Body of pancreas (tissue), 4 donors: Measurements from ENCODE around the gene PHF3. TPM values are rescaled to one million over a fixed set of nuclear protein-coding genes. Genes with fewer than 3 reads are reported as not detected.

Experiments
- ATAC-seq: fragments of 150-250 bp; one replicate; pipeline ENCODE4 v1.9.1; 2016
- DNase-seq, 4 donors: peaks; one replicate each; pipeline ENCODE4 v3.0.0-alpha.2; 2019
- H3K27ac ChIP-seq, 4 donors: fragments of 200-600 bp; sonication (generic); 1 replicate in 3 of 4; 2 replicates in 1 of 4; pipeline versions ENCODE4 v1.5.1 to v1.6.1; 2016 to 2019; ENCODE audit warnings: mild to moderate bottlenecking in 1 of 4, mixed read lengths in 1 of 4, moderate library complexity in 1 of 4
- H3K27me3 ChIP-seq, 2 donors: fragments of 200-600 bp; sonication (generic); one replicate each; pipeline ENCODE4 v1.6.0; 2016; ENCODE audit warnings: mild to moderate bottlenecking in 1 of 2
- H3K36me3 ChIP-seq, 2 donors: fragments of 200-600 bp; sonication (generic); replicated peaks in 1 of 2; 2 replicates each; pipeline ENCODE4 v1.5.1; 2016; ENCODE audit warnings: low read depth in 2 of 2; ENCODE audit not compliant: insufficient read depth in 1 of 2
- H3K4me1 ChIP-seq: fragments of 200-600 bp; sonication (generic); one replicate; pipeline ENCODE4 v1.6.0; 2016
- H3K4me3 ChIP-seq, 2 donors: fragments of 200-600 bp; sonication (generic); 1 replicate in 1 of 2; 2 replicates in 1 of 2; pipeline ENCODE4 v1.5.1; 2016 to 2019
- H3K9me3 ChIP-seq, 3 donors: fragments of 200-600 bp; sonication (generic); 1 replicate in 2 of 3; 2 replicates in 1 of 3; pipeline ENCODE4 v1.5.1; 2016
- CTCF ChIP-seq, 7 experiments: fragments of 450-650 bp in 4 of 7; fragments of 200-600 bp in 3 of 7; sonication (generic) in 3 of 7; IDR thresholded peaks; one replicate each; pipeline ENCODE4 v1.5.1; 2016 to 2019; ENCODE audit warnings: antibody characterized with exemption in 7 of 7
- POLR2A ChIP-seq, 3 donors: fragments of 450-650 bp; IDR thresholded peaks; one replicate each; pipeline ENCODE4 v1.6.1; 2016; ENCODE audit warnings: antibody characterized with exemption in 3 of 3, mild to moderate bottlenecking in 2 of 3
- WGBS, 2 donors: methylation state at CpG; one replicate each; pipeline ENCODE4 v1.1.5; 2017; 5-methylcytosine and 5-hydroxymethylcytosine counted together
- intact Hi-C: fragments of 100-400 bp; cut with DNase I; formaldehyde crosslinking; loops from one replicate; pipeline ENCODE4 v1.15.1; 2023
- total RNA-seq, 2 donors: library from RNA; depleted of rRNA; stranded (reverse); fragments of >200 nt; gene quantifications; one replicate each; pipeline ENCODE4 v1.1.0, GENCODE V29; 2016

The PHF3 gene
- total RNA-seq, 2 donors from 2014 or later = 40.9 to 55.0 TPM

GRCh38 chr6:63690221-63690620, 54.6 kb downstream of the PHF3 start:
- TF ChIP-seq POLR2A (IDR thresholded peaks at IDR 0.05) (no peak), CTCF (IDR thresholded peaks at IDR 0.05) (no peak)
- Histone ChIP-seq H3K36me3 (peaks cover 0 to 3% of the 10 kb centered on the region in 2 donors), H3K9me3 (no peaks in the 10 kb centered on the region), H3K4me1 (peaks cover 8% of the 10 kb centered on the region), H3K4me3 (no peak overlapping the region), H3K27me3 (no peaks in the 10 kb centered on the region), H3K27ac (no peak overlapping the region)
- DNase-seq (no peak), ATAC-seq (no peak)
- intact Hi-C loops = no loop called here

- H3K4me1 ChIP-seq = no peaks in the 10 kb centered on the region
- DNase-seq (no peak), ATAC-seq (no peak)
- TF ChIP-seq CTCF (IDR thresholded peaks at IDR 0.05) = no peak
- TF ChIP-seq POLR2A (IDR thresholded peaks at IDR 0.05) = no peak
- WGBS, 2 donors = 84 to 87% methylated on average over 2 of the region's 2 CpGs
- intact Hi-C loops = no loop called here
- no peaks in the 10 kb centered on the region for H3K27me3 ChIP-seq
- H3K4me3 ChIP-seq = no peak overlapping the region
- no peaks in the 10 kb centered on the region for H3K9me3 ChIP-seq
- H3K36me3 ChIP-seq = peaks cover 7 to 21% of the 10 kb centered on the region in 2 donors
- H3K27ac ChIP-seq = no peak overlapping the region
These were observed 70.1 kb downstream of the PHF3 start for GRCh38 chr6:63705707-63706106.

GRCh38 chr6:63706630-63707029, 71.0 kb downstream of the PHF3 start:
- H3K27me3 ChIP-seq = no peaks in the 10 kb centered on the region
- H3K36me3 ChIP-seq = peaks cover 7 to 29% of the 10 kb centered on the region in 2 donors
- H3K27ac ChIP-seq = no peak overlapping the region
- intact Hi-C loops = no loop called here
- no peak for TF ChIP-seq POLR2A (IDR thresholded peaks at IDR 0.05)
- TF ChIP-seq CTCF (IDR thresholded peaks at IDR 0.05) = no peak
- ATAC-seq (no peak), DNase-seq (no peak)
- 42 to 54% methylated on average over 2 of the region's 2 CpGs for WGBS, 2 donors
- no peaks in the 10 kb centered on the region for H3K9me3 ChIP-seq
- no peaks in the 10 kb centered on the region for H3K4me1 ChIP-seq
- no peak overlapping the region for H3K4me3 ChIP-seq

- WGBS, 2 donors = 85 to 97% methylated on average over 1 of the region's 1 CpG
- no peak for ATAC-seq
These were observed 73.0 kb downstream of the PHF3 start for GRCh38 chr6:63708631-63709030.

More at GRCh38 chr6:63708631-63709030, 73.0 kb downstream of the PHF3 start:
- no peaks in the 10 kb centered on the region for H3K4me1 ChIP-seq
- no peaks in the 10 kb centered on the region for H3K27me3 ChIP-seq
- TF ChIP-seq CTCF (IDR thresholded peaks at IDR 0.05) = no peak
- no peak for TF ChIP-seq POLR2A (IDR thresholded peaks at IDR 0.05)
- H3K9me3 ChIP-seq = no peaks in the 10 kb centered on the region
- H3K36me3 ChIP-seq = peaks cover 12 to 37% of the 10 kb centered on the region in 2 donors
- DNase-seq = no peak
- no peak overlapping the region for H3K4me3 ChIP-seq
- intact Hi-C loops = no loop called here
- no peak overlapping the region for H3K27ac ChIP-seq
